GM18526 (cell line): Measurements from ENCODE around the gene ROPN1L.

Experiments
- POLR2A ChIP-seq: IDR thresholded peaks from 3 replicates; pipeline ENCODE4 v1.6.1; 2011; ENCODE audit not compliant: insufficient read length; ENCODE audit errors: extremely low read depth

ROPN1L gene

DNA sequence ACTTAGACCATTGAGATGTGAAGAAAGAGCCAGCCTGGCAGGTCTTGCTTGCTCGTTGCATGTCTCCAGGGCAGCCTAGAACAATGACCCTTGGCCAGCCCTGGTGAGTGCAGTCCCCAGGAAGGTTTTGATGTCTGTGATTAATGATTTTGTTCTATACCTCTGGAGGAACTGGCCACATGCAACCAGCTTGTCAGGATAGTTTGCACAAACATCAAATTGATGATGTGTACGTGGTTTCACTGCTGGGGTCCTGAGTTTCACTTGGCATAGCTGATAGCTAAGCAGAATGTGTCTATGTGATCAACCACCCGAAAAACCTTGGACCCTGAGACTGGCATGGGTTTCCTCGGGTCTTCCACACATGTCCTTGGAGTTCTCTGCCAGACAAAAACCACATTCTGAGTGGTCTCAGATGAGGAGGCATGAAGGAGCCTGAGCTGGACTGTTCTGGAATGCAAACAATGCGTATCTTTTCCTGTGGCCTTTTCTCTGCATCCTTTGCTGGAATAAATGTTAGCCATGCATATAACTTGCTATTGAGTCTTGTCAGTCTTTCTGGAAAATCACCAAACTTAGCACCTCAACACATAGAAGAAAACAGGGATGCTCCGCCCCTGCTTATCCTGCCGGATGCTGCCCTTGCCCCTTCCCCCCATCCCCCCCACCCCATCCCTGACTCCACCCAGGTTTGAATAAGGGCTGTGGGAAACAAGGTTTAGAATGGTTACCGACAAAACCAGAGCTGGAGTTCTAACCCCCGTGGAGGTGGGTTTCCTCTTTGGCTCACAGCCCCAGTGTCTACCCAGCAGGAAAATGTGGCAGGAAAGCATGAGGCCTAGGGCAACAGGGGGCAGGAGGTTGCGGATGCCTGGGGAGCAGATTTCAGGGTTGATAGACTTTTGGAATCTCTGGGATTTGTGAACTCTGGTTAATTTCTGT lies 72.1 kb downstream of the ROPN1L start:
- TF ChIP-seq POLR2A, result no peak
